H1 (cell line): Measurements from ENCODE around the gene TTC39A. TPM values are rescaled to one million over a fixed set of nuclear protein-coding genes. Genes with fewer than 3 reads are reported as not detected.

Experiments
- CTCF ChIA-PET: fragments of 300-600 bp; sonication (Branson Sonifier 250); formaldehyde crosslinking; loops from one replicate; lab custom pipeline; 2021; ENCODE audit not compliant: partially characterized antibody; lab: Charles Lee
- POLR2A ChIA-PET: fragments of 300-600 bp; sonication (Branson Sonifier 250); formaldehyde crosslinking; loops from one replicate; lab custom pipeline; 2021; ENCODE audit warnings: inconsistent platforms; ENCODE audit not compliant: partially characterized antibody; lab: Charles Lee
- DNase-seq, 2 experiments: peaks; one replicate each; pipeline versions ENCODE4 v3.0.0 to v3.0.0-alpha.2; 2010 to 2022; ENCODE audit warnings: low spot score in 2 of 2, low read depth in 1 of 2, mixed read lengths in 1 of 2
- FAIRE-seq: peaks from 2 replicates; lab custom pipeline; 2011; peaks lifted over from hg19 to GRCh38; lab: Jason Lieb, UNC
- H2AFZ ChIP-seq: 2 replicates; pipeline ENCODE4 v1.8.1; 2012; ENCODE audit warnings: low read length, inconsistent platforms
- H2AK5ac ChIP-seq: 2 replicates; pipeline ENCODE4 v1.6.1; 2013; ENCODE audit warnings: low read depth, low read length
- H2BK120ac ChIP-seq: replicated peaks from 2 replicates; pipeline ENCODE3; 2013; ENCODE audit warnings: low read depth, low read length, inconsistent platforms
- H2BK12ac ChIP-seq: 2 replicates; pipeline ENCODE4 v1.6.1; 2013; ENCODE audit warnings: low read depth, low read length
- H2BK15ac ChIP-seq: 2 replicates; pipeline ENCODE4 v1.6.1; 2013; ENCODE audit warnings: low read length
- H2BK20ac ChIP-seq: 2 replicates; pipeline ENCODE4 v1.6.1; 2013; ENCODE audit warnings: low read length
- H2BK5ac ChIP-seq: 2 replicates; pipeline ENCODE4 v1.6.1; 2013; ENCODE audit warnings: low read depth, low read length
- H3K14ac ChIP-seq: 2 replicates; pipeline ENCODE4 v1.6.1; 2013; ENCODE audit warnings: inconsistent platforms; ENCODE audit not compliant: insufficient read length
- H3K18ac ChIP-seq: 2 replicates; pipeline ENCODE4 v1.6.1; 2013; ENCODE audit warnings: low read length; ENCODE audit errors: extremely low read depth
- H3K23ac ChIP-seq: 2 replicates; pipeline ENCODE4 v1.6.1; 2013; ENCODE audit warnings: inconsistent platforms; ENCODE audit not compliant: insufficient read length
- H3K23me2 ChIP-seq: 2 replicates; pipeline ENCODE4 v1.6.1; 2013; ENCODE audit warnings: low read depth, low read length
- H3K27ac ChIP-seq: 2 replicates; pipeline ENCODE4 v1.6.1; 2011; ENCODE audit warnings: low read depth, low read length, inconsistent platforms
- H3K27me3 ChIP-seq, 4 experiments: replicated peaks in 1 of 4; 1 replicate in 1 of 4; 2 replicates in 3 of 4; pipeline versions ENCODE4 v1.6.1 to v1.8.1; 2011 to 2013; ENCODE audit warnings: low read length in 3 of 4, mild to moderate bottlenecking in 3 of 4, inconsistent platforms in 2 of 4, mixed read lengths in 2 of 4, moderate library complexity in 1 of 4; ENCODE audit not compliant: control insufficient read depth in 3 of 4, insufficient read depth in 3 of 4; ENCODE audit errors: extremely low read depth in 1 of 4
- H3K36me3 ChIP-seq, 4 experiments: 2 replicates each; pipeline versions ENCODE4 v1.6.1 to v1.8.1; 2011 to 2013; ENCODE audit warnings: mild to moderate bottlenecking in 4 of 4, low read length in 3 of 4, moderate library complexity in 2 of 4, control low read depth in 1 of 4, inconsistent platforms in 1 of 4; ENCODE audit not compliant: insufficient read depth in 4 of 4, control insufficient read depth in 2 of 4
- H3K4ac ChIP-seq: replicated peaks from 2 replicates; pipeline ENCODE3; 2013; ENCODE audit warnings: low read length, low read depth, mixed read lengths, inconsistent platforms; ENCODE audit not compliant: insufficient read length
- H3K4me1 ChIP-seq, 4 experiments: replicated peaks in 1 of 4; 1 replicate in 1 of 4; 2 replicates in 3 of 4; pipeline versions ENCODE4 v1.6.1 to v1.8.1; 2011 to 2013; ENCODE audit warnings: low read length in 3 of 4, inconsistent platforms in 2 of 4, mixed read lengths in 1 of 4; ENCODE audit not compliant: insufficient read depth in 4 of 4, control insufficient read depth in 3 of 4
- H3K4me2 ChIP-seq, 2 experiments: 2 replicates each; pipeline versions ENCODE4 v1.6.1 to v1.8.1; 2011 to 2013; ENCODE audit warnings: low read depth in 2 of 2, low read length in 2 of 2, control low read depth in 1 of 2, inconsistent platforms in 1 of 2, mild to moderate bottlenecking in 1 of 2; ENCODE audit not compliant: insufficient read depth in 1 of 2
- H3K4me3 ChIP-seq, 4 experiments: fragments of 200-600, 300-600 bp in 1 of 4; sonication (generic), shearing (Covaris generic), sonication (Bioruptor Twin) in 1 of 4; 2 replicates each; pipeline versions ENCODE4 v1.5.1 to v1.8.1; 2011 to 2016; ENCODE audit warnings: low read length in 4 of 4, low read depth in 3 of 4, control low read depth in 2 of 4, inconsistent platforms in 2 of 4, mild to moderate bottlenecking in 2 of 4, mixed read lengths in 1 of 4, moderate library complexity in 1 of 4; ENCODE audit not compliant: insufficient read depth in 2 of 4; ENCODE audit errors: extremely low read depth in 1 of 4
- H3K56ac ChIP-seq: replicated peaks from 2 replicates; pipeline ENCODE3; 2013; ENCODE audit warnings: low read depth, mild to moderate bottlenecking, mixed read lengths, low read length, inconsistent platforms; ENCODE audit not compliant: insufficient read length
- H3K79me1 ChIP-seq: 2 replicates; pipeline ENCODE4 v1.6.1; 2013; ENCODE audit warnings: low read depth, low read length, control low read depth
- H3K79me2 ChIP-seq, 2 experiments: 2 replicates each; pipeline versions ENCODE4 v1.6.1 to v1.8.1; 2012 to 2013; ENCODE audit warnings: low read length in 2 of 2, mild to moderate bottlenecking in 2 of 2, inconsistent platforms in 1 of 2; ENCODE audit not compliant: insufficient read depth in 2 of 2, control insufficient read depth in 1 of 2
- H3K9ac ChIP-seq, 4 experiments: replicated peaks in 1 of 4; 1 replicate in 1 of 4; 2 replicates in 3 of 4; pipeline versions ENCODE4 v1.6.1 to v1.8.1; 2011 to 2013; ENCODE audit warnings: low read depth in 3 of 4, low read length in 3 of 4, control low read depth in 2 of 4, mild to moderate bottlenecking in 2 of 4, moderate library complexity in 2 of 4, inconsistent platforms in 1 of 4; ENCODE audit errors: extremely low read depth in 1 of 4
- H3K9me3 ChIP-seq, 2 experiments: 2 replicates each; pipeline versions ENCODE4 v1.6.1 to v1.8.1; 2012 to 2013; ENCODE audit warnings: mild to moderate bottlenecking in 2 of 2, moderate library complexity in 2 of 2, control low read depth in 1 of 2, inconsistent platforms in 1 of 2, low read depth in 1 of 2, low read length in 1 of 2, mixed read lengths in 1 of 2; ENCODE audit not compliant: insufficient read depth in 2 of 2
- H4K20me1 ChIP-seq, 2 experiments: replicated peaks in 1 of 2; 2 replicates each; pipeline versions ENCODE3 to v1.8.1; 2011 to 2013; ENCODE audit warnings: inconsistent platforms in 2 of 2, low read length in 2 of 2, mild to moderate bottlenecking in 1 of 2; ENCODE audit not compliant: insufficient read depth in 2 of 2, control insufficient read depth in 1 of 2
- H4K5ac ChIP-seq: 2 replicates; pipeline ENCODE4 v1.6.1; 2013; ENCODE audit warnings: low read length, low read depth, mixed read lengths, inconsistent platforms; ENCODE audit not compliant: insufficient read length
- H4K8ac ChIP-seq: 2 replicates; pipeline ENCODE4 v1.8.0; 2013; ENCODE audit warnings: mild to moderate bottlenecking, moderate library complexity, low read length, inconsistent platforms; ENCODE audit not compliant: insufficient read depth; ENCODE audit errors: extremely low read depth
- H4K91ac ChIP-seq: replicated peaks from 2 replicates; pipeline ENCODE3; 2013; ENCODE audit warnings: low read length, mixed read lengths, inconsistent platforms; ENCODE audit not compliant: insufficient read length
- CBX8 ChIP-seq: fragments of 300-800, 300-1000 bp; sonication (generic); IDR thresholded peaks from 2 replicates; pipeline ENCODE4 v1.7.1; 2016; ENCODE audit warnings: low read depth, low read length, borderline replicate concordance
- CTBP2 ChIP-seq: IDR thresholded peaks from 2 replicates; pipeline ENCODE4 v1.7.0; 2011; ENCODE audit warnings: borderline replicate concordance, mild to moderate bottlenecking, moderate library complexity, mixed read lengths, low read length; ENCODE audit not compliant: insufficient read depth, insufficient read length
- HDAC2 ChIP-seq, 2 experiments: fragments of 300-600 bp in 1 of 2; sonication (generic) in 1 of 2; IDR thresholded peaks; 2 replicates each; pipeline ENCODE4 v1.6.1; 2011 to 2012; ENCODE audit warnings: low read depth in 2 of 2, low read length in 2 of 2, mild to moderate bottlenecking in 2 of 2, moderate library complexity in 2 of 2, borderline replicate concordance in 1 of 2, inconsistent platforms in 1 of 2
- KDM1A ChIP-seq: fragments of 200-600, 300-600 bp; sonication (generic); IDR thresholded peaks from 2 replicates; pipeline ENCODE4 v1.7.1; 2016; ENCODE audit warnings: mild to moderate bottlenecking, low read length, borderline replicate concordance
- KDM4A ChIP-seq: IDR thresholded peaks from one replicate; pipeline ENCODE4 v1.7.1; 2012; ENCODE audit warnings: low read depth, mild to moderate bottlenecking, moderate library complexity, low read length, inconsistent platforms; ENCODE audit not compliant: severe bottlenecking
- POU5F1 ChIP-seq: IDR thresholded peaks from 2 replicates; pipeline ENCODE4 v1.6.1; 2011; ENCODE audit warnings: low read depth, mild to moderate bottlenecking, low read length, moderate library complexity
- RNF2 ChIP-seq: fragments of 200-900, 300-1000 bp; sonication (generic); IDR thresholded peaks from 2 replicates; pipeline ENCODE4 v1.7.1; 2016; ENCODE audit warnings: borderline replicate concordance, low read depth, mild to moderate bottlenecking, antibody characterized with exemption, low read length; ENCODE audit not compliant: poor library complexity, severe bottlenecking; ENCODE audit errors: missing control alignments
- SP1 ChIP-seq: IDR thresholded peaks from 2 replicates; pipeline ENCODE4 v1.6.1; 2011; ENCODE audit warnings: low read depth, low read length
- TBP ChIP-seq: IDR thresholded peaks from 2 replicates; pipeline ENCODE4 v1.6.1; 2011; ENCODE audit warnings: low read depth, low read length, improper control_type of control experiment
- WGBS, 2 experiments: shearing (Covaris generic) in 1 of 2; methylation state at CpG; one replicate each; pipeline versions ENCODE4 v1.1.6 to v1.1.7; 2013 to 2015; ENCODE audit warnings: low lambda C conversion rate in 2 of 2, mixed read lengths in 2 of 2, inconsistent platforms in 1 of 2, low coverage in 1 of 2, missing lambda C conversion rate in 1 of 2; ENCODE audit not compliant: insufficient replicate concordance in 2 of 2, insufficient coverage in 1 of 2, insufficient read length in 1 of 2; ENCODE audit errors: extremely low coverage in 1 of 2, missing lambda C conversion rate in 1 of 2; 5-methylcytosine and 5-hydroxymethylcytosine counted together
- polyA plus RNA-seq, 7 experiments: library from polyadenylated mRNA; depleted of rRNA in 3 of 7; stranded (reverse) in 5 of 7; unstranded in 2 of 7; fragments of >200 nt in 5 of 7; fragments of 200-250 nt in 2 of 7; gene quantifications; 1 replicate in 5 of 7; 2 replicates in 1 of 7; 4 replicates in 1 of 7; pipeline versions ENCODE4 v1.2.1 to v1.2.3, GENCODE V29; 2011 to 2013; ENCODE audit warnings: missing spikeins in 2 of 7, mixed read lengths in 2 of 7
- total RNA-seq: library from RNA; stranded (reverse); fragmentation: NEBNext Ultra II Directional; extraction: Animal tissue kit (Norgen Biotek cat#: 25700); gene quantifications from 2 replicates; pipeline ENCODE4 v1.2.1, GENCODE V29; 2021
- TF ChIP-seq, protein P1 (sequence below): IDR thresholded peaks from 2 replicates; pipeline ENCODE4 v1.6.1; 2011; ENCODE audit warnings: low read length, improper control_type of control experiment

The TTC39A gene
- total and polyA plus RNA-seq, 2 of the 8 experiments (the other 6 are each of a cell fraction or from before 2014, with no cell fraction given): 5.5 to 5.8 TPM

DNA sequence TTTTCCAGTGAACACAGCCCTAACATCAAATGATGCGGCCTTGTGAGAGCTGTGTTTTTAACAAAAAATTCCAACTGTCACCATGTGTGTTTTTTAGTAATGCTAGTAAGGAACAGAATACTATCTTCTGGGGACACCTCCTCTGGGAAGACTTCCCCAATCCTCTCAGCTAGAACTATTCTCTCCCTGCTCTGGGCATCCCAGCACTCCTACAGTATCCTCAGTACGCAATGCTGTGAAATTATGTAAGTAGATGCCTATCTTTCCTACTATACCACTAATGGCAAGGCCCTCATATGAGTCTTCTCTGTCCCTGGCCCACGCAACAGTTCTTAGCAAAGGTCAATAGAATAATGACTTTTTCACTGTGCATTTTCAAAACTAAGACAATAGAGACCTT, 19.5 kb upstream of the TTC39A start:
- peaks cover 0 to 5% (median 1%) of the 10 kb centered on the region in 4 experiments; a peak in 3 of 8 replicates for H3K36me3 ChIP-seq
- H3K9ac ChIP-seq: no peak overlapping the region
- H3K9me3 ChIP-seq: no peaks in the 10 kb centered on the region
- no peak overlapping the region for H2BK20ac ChIP-seq
- FAIRE-seq: no peak
- H3K4me1 ChIP-seq: peaks cover 0 to 5% (median 2%) of the 10 kb centered on the region in 4 experiments; a peak in 4 of 7 replicates
- no peak overlapping the region for H3K4me3 ChIP-seq
- no peak overlapping the region for H3K23ac ChIP-seq
- WGBS, 2 experiments: 93% methylated on average over 3 of the region's 3 CpGs; no CpG with 5 or more reads in 1 of the 2 experiments
- H3K14ac ChIP-seq: no peak overlapping the region
- H3K27ac ChIP-seq: no peak overlapping the region
- no peak overlapping the region for H4K91ac ChIP-seq
- ChIA-PET POLR2A (interaction anchor here (0.7 to 1.4 kb wide), 3 partner anchors 13 to 40 kb away, joined by 4 to 5 read pairs (median 4); no protein-coding TSS in a partner anchor), CTCF (interaction anchor here (0.6 to 1.2 kb wide), 2 partner anchors 14 to 18 kb away, joined by 3 read pairs; no protein-coding TSS in a partner anchor)
- no peaks in the 10 kb centered on the region for H3K79me1 ChIP-seq
- H2BK15ac ChIP-seq: no peak overlapping the region
- no peaks in the 10 kb centered on the region; the same call in 1 of the 2 replicates for H3K23me2 ChIP-seq
- no peak overlapping the region for H4K5ac ChIP-seq
- no peak overlapping the region for H3K4ac ChIP-seq
- H2BK12ac ChIP-seq: no peak overlapping the region
- H2AK5ac ChIP-seq: no peak overlapping the region
- DNase-seq: no peak
- no peak overlapping the region for H3K18ac ChIP-seq
- H3K56ac ChIP-seq: no peak overlapping the region
- H2BK120ac ChIP-seq: no peak overlapping the region
- H3K4me2 ChIP-seq: no peak overlapping the region
- no peak overlapping the region for H2AFZ ChIP-seq
- no peaks in the 10 kb centered on the region for H3K79me2 ChIP-seq
- no peaks in the 10 kb centered on the region for H4K20me1 ChIP-seq
- H3K27me3 ChIP-seq: peaks cover 0 to 4% (median 2%) of the 10 kb centered on the region in 4 experiments; a peak in 3 of 7 replicates
- H2BK5ac ChIP-seq: no peak overlapping the region
- H4K8ac ChIP-seq: no peak overlapping the region
- TF ChIP-seq CBX8: no peak
- TF ChIP-seq, protein P1, sequence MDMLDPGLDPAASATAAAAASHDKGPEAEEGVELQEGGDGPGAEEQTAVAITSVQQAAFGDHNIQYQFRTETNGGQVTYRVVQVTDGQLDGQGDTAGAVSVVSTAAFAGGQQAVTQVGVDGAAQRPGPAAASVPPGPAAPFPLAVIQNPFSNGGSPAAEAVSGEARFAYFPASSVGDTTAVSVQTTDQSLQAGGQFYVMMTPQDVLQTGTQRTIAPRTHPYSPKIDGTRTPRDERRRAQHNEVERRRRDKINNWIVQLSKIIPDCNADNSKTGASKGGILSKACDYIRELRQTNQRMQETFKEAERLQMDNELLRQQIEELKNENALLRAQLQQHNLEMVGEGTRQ: no peak
- no peak for TF ChIP-seq TBP
- no peak for TF ChIP-seq KDM4A
- TF ChIP-seq KDM1A: no peak
- no peak for TF ChIP-seq POU5F1
- no peak for TF ChIP-seq HDAC2 (IDR thresholded peaks at IDR 0.05; ENCODE audit: borderline replicate concordance in 1 of 2, low read depth in 2 of 2, low read length in 2 of 2)
- no peak for TF ChIP-seq CTBP2
- TF ChIP-seq SP1: no peak
- no peak for TF ChIP-seq RNF2
